GM21381 (cell line): Measurements from ENCODE around the gene AKTIP.
"Not testable (repeated sequence)": the region's sequence is repeated elsewhere in the genome, so short reads cannot be mapped to it uniquely, and the experiment has no call there.

Experiments used
- ATAC-seq: cut with Tn5 transposase; IDR thresholded peaks from one replicate; pipeline ENCODE4 v1.9.1; 2021; ENCODE audit warnings: mild to moderate bottlenecking, moderate library complexity; ENCODE audit not compliant: unreplicated experiment

Gene AKTIP

DNA sequence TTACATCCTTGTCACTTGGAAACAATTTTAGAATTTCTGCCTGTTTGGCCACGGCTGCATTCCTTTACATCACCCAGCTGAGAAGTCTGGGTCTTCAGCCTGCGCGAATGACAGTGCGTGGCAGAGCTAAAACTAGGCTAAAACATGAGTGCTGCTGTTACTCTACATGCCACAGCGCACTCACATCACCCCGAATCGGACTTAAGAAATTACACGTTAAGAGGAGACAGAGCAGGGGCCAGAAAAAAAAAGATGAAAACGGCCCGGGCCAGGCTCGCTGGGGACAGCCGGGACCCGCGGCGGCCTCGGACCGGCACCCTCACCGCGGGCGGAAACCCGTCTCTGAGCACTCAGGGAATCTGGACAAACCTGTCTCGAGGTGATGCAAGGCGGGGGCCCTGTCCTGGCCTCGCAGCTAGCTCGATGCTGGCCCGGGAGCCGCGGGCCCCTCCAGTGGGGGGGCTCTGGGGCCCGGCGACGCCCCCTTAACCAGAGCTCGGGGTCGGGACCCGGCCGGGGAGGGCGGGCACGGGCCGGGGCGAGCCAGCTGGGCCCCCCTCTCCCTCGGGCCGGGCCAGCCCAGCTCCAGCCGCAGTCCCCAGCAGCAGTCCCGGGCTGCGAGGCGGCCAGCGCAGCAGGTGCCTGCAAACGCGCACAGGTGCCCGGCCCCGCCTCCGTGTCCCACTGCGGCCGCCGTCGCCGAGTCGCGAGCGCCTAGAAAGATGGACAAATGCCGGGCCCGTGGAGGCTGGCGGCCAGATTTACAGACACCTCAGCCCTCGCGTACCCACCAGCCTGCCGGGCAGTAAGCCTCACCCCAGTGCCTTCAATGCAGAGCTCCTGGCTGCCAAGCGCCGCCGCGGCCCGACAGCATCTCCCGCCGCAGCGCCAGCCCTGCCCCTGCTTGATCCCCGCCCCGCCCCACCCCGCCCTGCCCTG, at the start of gene AKTIP:
AKTIP (minus strand) TSS at position 879 of the 939 bp plus-strand sequence. CDS start 2,950 bp downstream, outside the sequence.
- ATAC-seq = peak; percentile 28

DNA sequence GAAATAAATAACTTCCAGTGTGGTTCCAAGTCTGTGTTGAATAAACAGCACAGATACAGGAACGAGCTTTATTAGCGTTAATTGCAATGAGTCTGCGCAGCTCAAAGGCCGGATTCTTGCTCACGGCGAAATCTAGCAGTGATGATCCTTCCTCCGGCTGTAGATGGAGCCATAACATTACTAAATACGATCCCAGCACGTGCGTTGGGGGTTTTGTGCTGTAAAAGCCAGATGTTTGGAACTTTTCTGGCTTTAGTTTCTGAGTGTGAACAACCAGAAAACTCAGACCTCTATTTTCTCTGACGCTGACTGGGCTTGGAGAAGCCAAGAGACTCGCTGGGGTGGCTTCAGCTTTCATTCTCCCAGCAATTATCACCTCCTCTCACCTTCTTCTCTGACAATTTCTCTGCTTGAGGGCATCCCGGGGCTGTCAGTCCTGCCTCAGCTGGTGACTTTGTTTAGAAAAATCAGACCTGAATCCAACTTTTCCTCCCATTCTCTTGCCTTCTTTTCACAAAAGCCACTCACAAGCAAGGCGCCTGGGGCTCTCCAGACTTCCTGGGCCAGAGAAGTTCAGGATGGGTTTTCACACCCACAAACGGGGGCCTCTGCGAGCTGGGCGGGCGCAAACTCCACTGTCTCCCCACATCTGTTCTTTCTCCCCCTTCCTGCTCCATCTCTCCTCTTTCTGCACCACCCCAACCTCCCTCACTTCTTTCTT, 47.1 kb upstream of the AKTIP start:
- peak; percentile 81 for ATAC-seq

DNA sequence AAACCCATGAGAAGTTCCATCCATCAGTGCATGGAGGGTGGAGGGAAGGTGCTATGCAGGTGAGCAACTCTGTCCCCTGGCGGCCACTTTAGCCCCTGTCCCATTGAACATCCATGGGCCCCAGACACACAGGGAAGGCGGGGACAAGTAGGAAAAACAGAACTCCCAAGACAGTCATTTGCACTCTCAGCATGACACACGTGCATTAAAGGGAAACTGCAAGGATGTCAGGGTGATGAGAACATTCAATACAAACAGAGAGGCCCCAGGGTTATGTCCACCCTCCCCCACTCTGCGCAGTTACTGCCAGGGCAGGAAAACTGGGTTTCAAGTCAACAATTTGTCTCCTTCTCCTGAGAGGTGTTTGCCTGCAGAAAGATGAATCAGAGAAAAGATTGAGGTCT, 44.0 kb upstream of the AKTIP start:
- ATAC-seq = no peak

DNA sequence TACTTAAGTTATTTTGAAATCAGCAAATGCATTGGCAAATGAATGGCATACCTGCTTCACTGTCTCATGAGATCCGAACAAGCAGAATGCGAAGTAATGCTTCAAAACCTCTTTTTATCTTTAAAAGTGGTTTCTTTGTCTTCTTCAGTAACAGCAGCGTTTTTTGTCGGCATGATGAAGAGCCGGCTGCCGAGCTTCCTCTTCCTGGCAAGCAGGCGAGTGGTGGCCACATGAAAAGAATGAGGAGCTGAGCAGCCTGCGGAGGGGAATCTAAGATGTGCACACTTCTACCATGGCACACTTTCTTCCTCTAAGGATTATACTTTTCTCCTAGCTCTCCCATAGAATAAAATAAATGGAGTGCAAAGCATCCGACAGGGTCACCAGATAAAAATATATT, 42.4 kb upstream of the AKTIP start:
- no peak for ATAC-seq

DNA sequence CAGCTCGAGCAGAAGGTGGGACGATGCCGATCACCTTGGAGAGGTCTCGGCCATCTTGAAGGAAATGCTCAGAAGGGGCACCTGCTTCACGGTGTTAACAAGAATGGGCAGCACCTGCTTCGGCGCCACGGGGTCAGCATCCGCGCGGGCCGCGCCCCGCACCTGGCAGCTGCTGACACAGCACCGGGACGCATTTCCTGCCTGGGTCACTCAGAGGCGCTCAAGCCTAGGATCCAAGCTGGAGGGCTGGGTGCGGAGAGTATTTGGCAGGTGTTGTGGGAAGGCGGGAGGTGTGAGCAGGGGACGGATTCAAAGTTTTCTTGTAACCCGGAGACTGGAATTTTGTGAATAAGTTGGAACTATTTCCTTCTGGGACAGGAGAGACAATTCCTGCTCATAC, 39.3 kb upstream of the AKTIP start:
- no peak for ATAC-seq

DNA sequence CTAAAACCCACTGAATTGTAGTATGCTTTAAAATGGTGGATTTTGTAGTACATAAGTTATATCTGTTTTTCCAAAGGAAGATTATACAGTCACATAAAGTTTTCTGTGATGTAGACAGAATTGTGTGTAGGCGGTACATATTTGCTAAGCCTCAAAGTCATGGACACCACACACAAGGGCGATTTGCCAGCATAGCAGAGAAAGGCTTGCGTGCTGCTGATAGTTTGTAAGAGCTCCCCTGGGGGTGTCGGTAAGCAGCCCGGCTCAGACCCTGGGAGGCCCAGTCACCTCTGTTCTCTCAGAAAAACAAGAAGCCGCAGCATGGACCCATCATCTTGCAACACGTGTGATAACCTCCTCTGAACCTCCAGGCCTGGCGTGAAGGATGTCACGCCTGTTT, 38.3 kb upstream of the AKTIP start:
- ATAC-seq = no peak

DNA sequence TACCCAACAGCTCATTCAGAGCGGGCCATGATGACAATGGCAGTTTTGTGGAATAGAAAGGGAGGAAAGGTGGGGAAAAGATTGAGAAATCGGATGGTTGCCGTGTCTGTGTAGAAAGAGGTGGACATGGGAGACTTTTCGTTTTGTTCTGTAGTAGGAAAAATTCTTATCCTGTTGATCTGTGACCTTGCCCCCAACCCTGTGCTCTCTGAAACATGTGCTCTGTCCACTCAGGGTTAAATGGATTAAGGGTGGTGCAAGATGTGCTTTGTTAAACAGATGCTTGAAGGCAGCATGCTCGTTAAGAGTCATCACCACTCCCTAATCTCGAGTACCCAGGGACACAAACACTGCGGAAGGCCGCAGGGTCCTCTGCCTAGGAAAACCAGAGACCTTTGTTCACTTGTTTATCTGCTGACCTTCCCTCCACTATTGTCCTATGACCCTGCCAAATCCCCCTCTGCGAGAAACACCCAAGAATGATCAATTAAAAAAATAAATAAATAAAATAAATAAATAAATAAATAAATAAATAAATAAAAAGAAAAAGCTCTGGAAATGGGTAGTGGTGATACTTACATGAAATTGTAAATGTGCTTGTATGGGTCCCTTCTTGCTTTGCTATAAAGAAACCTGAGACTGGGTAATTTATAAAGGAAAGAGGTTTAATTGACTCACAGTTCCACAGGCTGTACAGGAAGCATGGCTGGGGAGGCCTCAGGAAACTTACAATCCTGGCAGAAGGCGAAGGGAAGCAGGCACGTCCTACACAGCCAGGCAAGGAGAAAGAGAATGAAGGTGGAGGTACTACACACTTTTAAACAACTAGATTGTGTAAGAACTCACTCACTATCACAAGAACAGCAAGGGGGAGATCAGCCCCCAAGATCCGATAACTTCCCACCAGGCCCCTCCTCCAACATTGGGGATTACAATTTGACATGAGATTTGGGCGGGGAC, 37.0 kb upstream of the AKTIP start:
- not testable (repeated sequence) for ATAC-seq

DNA sequence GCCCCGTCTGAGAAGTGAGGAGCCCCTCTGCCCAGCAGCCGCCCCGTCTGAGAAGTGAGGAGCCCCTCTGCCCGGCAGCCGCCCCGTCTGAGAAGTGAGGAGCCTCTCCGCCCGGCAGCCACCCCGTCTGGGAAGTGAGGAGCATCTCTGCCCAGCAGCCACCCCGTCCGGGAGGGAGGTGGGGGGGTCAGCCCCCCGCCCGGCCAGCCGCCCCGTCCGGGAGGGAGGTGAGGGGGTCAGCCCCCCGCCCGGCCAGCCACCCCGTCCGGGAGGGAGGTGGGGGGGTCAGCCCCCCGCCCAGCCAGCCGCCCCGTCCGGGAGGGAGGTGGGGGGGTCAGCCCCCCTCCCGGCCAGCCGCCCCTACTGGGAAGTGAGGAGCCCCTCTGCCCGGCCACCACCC, 36.3 kb upstream of the AKTIP start:
- not testable (repeated sequence) for ATAC-seq

DNA sequence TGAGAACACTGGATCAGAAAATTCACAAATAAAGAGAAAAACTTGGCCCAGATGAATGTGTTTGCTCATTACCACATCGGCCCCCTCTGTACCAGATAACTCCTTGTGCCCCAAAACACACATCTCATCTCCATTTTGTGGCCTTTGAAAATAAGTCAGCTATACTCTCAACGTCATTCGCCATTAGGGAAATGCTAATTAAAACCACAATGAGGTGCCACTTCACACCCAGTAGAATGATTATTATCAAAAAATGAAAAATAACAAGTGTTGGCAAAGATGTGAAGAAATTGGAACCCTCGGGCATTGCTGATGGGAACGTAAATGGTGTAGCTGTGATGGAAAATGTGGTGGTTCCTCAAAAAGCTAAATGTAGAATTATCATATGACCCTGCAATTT, 34.6 kb upstream of the AKTIP start:
- ATAC-seq = no peak

DNA sequence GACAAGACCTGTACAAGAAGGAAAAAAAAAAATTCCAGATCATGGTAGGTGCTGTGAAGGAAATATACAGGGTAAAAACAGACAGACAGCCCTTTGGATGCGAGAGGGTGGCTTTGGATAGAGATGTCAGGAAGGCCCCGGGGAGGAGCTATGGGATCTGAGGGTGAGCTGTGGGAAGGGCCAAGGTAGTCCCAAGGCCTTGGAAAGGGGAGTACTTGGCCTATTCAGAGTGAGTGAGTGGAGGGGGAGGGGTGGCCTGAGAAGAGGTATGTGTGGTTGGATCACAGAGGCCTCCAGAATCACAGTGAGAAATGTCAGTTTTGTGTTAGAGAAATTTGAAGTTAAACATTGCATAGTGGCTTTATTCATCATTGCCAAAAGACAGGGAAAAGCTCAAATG, 31.2 kb upstream of the AKTIP start:
- ATAC-seq = no peak

DNA sequence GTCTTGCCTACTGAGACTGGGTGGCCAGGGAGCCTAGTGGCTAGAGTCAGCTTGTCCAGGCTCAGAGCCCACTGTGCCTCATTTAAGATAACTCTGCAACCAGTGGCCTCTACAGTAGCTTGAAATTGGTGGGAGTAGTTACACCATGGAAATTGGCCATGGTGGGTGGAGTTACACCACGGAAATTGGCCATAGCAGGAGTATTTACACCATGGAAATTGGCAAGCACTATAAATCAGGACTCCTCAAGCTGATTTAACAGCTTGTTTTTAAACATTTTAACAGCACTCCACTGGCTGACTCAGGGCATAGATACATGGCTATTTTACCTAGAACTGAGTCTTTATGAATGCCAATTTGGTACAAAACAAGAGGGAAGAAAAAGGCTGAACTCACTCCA, 27.7 kb upstream of the AKTIP start:
- ATAC-seq = no peak

DNA sequence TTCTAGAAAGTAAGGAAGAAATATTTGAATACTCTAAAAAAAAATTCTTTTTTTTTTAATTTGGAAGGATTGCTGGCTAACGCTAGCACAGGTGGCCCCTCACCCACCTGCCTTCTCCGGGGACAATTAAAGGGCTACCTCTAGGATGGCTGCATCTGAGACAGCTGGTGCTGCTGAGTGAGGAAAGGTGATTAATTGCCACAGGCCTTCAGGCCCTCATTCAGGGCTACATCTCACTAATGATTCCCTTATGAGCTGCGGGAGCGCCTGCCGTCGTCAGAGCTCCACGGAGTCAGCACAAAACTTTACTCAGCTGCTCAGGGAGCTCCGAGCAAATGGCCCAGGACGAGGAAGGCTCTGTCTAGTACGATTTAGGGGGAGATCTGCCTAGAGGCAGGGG, 27.0 kb upstream of the AKTIP start:
- no peak for ATAC-seq

DNA sequence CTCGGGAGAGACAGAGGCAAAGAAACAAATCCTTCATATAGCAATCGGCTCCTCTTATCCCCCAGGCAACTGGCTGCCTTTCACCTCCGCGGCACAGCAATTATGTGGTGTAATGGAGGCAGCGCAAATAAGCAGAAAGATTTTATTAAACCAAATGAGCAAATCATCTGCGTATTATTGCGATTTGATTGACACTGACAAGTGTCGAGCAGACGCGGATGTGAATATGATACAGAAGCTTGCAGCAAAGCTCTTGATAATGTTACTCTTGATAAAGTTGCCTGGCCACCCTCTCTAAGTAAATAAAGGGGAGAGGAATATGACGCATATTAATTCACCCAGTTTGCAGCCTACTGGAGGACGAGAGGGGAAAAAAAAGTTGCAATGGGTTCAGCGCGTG, 26.5 kb upstream of the AKTIP start:
- no peak for ATAC-seq

DNA sequence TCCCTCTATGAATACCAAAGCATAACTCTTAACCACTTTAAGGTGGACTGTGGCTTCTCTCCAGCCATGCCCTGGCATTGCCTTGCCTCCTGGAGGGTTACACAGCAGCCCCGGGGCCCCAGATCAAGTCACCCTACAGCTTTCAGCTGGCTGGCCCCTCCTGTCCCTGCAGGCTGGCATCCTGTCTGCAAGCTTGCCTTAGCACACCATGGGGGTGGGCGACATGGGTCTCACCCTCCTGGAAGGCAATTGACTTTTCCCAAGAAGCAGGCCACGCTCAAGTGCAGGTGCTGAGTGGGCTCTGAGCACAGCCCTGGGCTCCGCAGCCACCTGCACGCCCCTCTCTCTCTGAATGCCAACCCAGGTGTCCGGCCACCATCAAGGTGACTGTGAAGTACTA, 25.8 kb upstream of the AKTIP start:
- ATAC-seq = no peak

DNA sequence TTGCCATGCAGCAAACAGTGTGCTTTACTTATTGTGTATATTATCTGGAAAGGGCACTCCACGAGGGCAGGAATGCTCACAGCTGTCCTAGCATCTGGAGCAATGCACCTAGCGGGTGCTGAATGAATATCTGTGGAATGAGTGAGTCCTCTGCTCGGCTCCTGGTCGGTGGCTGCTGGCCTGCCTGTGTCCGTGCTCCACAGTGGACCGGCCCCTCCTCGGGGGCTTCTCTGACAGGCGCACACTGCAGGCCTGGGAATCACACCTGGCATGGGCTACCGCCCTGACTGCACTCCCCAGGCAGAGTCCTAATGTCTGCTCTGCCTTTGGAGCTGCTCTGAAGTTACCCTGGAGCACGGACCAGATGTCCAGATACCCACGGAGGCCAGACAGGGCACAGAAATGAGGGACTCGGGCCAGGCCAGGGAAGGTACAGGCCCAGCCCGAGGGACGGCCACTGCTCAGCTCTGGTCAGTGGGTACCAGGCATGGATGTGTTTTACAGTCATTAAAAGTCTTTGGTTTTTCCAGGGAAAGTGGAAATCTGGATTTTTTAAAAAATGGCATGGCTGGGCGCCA, 21.1 kb upstream of the AKTIP start:
- ATAC-seq = no peak

DNA sequence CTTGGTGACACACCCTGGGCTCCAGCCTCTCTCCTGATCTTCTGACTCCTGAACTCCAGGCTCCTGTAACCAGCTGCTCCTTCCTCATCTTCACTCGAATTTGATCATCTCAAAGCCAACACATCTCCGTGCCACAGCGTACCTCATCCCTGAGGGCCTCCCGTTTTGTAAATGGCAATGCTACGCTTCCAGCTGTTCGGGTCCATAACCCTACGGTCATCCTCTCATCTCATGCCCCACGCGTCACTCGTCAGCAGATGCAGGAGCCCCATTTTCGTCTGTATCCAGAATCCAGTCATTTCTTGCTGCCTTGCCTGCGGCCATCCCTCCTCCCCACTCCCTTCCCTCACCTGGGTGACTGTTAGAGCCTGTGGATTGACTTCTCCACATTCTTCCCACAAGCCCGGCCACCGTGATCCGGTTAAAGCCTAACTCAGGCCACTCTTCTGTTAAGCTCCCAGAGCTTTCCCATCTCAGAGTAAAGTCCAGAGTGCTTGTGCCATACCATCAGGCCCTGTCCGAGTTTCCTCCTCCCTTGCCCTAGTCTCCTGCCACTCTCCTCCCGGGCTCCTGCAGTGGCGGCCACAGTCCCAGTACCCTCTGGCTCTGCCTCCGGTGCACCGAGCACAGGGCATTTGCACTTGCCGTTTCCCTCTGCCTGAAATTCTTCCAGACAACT, 20.3 kb upstream of the AKTIP start:
- no peak for ATAC-seq

DNA sequence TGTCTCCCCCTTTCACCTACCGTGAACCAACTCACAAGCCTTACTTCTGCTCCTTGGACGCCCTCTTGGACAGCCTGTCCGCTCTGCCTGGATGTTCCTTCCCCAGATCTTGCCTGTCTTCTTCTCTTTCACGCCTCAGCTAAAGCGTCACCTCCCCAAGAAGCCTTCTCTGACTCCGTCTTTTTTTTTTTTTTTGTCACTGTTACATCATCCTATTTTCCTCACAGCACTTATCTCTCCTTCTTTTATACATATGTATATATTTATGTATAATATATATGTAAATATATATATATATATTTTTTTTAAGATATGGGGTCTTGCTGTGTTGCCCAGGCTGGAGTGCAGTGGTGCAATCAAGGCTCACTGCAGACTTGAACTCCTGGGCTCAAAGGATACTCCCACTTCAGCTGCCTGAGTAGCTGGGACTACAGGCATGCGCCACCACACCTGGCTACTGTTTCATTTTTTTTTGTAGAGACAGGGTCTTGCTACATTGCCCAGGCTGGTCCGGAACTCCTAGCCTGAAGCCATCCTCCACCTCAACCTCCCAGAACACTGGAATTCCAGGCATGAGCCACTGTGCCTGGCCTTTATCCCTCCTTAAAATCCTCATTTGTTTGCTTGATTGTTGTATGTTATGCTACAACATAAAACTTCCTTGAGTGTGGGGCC, 16.5 kb upstream of the AKTIP start:
- no peak for ATAC-seq

DNA sequence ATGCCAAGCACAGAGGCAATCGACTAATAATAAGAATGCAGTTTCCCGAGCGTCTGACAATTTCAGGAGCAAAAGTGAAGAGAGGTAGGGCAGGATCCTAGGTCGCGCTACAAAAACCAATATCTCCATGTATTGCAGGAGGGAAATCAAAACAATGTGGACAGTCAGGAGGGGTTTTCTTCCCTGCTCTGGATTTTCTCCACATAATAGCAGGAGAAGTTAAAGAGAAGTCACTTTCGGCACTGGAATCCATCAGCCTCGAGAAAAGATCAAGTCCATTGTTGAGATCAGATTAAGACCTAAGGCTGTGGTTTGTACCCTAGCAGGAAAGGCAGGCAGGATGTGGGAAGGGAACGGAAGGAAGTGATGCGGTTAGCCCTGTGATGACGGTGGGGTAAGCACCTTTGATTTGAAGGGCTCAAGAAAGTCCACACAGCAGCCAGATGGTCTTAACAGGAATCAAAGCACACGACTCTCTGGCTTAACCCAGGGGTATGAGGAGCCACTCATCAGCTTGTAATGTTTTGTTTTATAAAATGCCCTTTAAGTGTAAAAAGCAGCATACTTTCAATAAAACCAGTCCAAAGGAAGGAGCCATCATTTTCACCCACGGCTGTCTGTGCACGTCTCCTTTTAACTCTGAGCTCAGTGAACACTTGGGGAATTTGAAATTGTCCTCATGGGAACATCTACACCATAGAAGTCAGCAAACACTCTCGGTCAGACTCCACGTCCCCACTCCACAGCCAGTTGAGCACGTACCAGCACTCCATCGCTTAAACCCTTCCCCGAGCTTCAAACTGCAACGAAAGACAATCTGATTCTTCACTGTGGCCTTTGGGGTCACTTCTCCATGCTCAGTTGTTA, 15.8 kb upstream of the AKTIP start:
- ATAC-seq = peak; percentile 99

DNA sequence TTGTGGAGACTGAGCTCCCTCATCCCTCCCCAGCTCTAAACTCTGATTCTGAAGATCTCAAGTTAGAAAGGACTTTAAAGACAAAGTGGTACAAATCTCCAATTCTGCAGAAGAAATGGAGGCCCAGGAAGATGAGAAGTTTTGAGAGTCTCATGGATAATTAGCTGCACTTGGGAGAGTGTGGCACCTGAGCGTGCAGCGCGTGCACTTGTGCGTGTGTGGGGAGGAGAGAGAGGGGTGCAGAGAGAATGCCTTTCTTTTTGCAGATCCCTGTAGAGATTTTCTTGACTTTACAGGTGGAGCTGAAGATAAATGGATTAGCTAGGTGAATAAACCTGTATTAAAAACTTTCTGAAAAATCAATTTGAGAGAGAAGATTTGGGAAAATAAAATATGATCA, 14.8 kb upstream of the AKTIP start:
- no peak for ATAC-seq
